ENCODE data around the gene KIAA1755. TPM values are rescaled to one million over a fixed set of nuclear protein-coding genes. Genes with fewer than 3 reads are reported as not detected.
A peak's percentile ranks its signal among the peaks of the same experiment; 100 is the strongest.

Gene KIAA1755
- total RNA-seq, 2 donors from 2014 or later = not detected

- peaks cover 15% of the 10 kb centered on the region for H3K4me1 Mint-ChIP-seq
- DNase-seq (no peak), ATAC-seq (no peak)
- H3K36me3 Mint-ChIP-seq (ENCODE audit: low read depth) = no peaks in the 10 kb centered on the region
- H3K27ac Mint-ChIP-seq = no peak overlapping the region
- no peak overlapping the region for H3K4me3 Mint-ChIP-seq
- H3K9me3 ChIP-seq (ENCODE audit: control insufficient read depth, low read length, poor library complexity, severe bottlenecking) = no peaks in the 10 kb centered on the region
- H3K27me3 Mint-ChIP-seq = peaks cover 37% of the 10 kb centered on the region
Measured at GRCh38 chr20:38167851-38168760, 92.4 kb downstream of the KIAA1755 start.

GRCh38 chr20:38167328-38167850, 93.1 kb downstream of the KIAA1755 start:
- DNase-seq = no peak
- H3K4me3 Mint-ChIP-seq = no peak overlapping the region
- peaks cover 45% of the 10 kb centered on the region for H3K27me3 Mint-ChIP-seq
- ATAC-seq = no peak
- no peaks in the 10 kb centered on the region for H3K9me3 ChIP-seq (ENCODE audit: control insufficient read depth, low read length, poor library complexity, severe bottlenecking)
- no peaks in the 10 kb centered on the region for H3K36me3 Mint-ChIP-seq (ENCODE audit: low read depth)
- H3K4me1 Mint-ChIP-seq = peaks cover 15% of the 10 kb centered on the region
- H3K27ac Mint-ChIP-seq = no peak overlapping the region

- no peaks in the 10 kb centered on the region for H3K9me3 ChIP-seq (ENCODE audit: control insufficient read depth, low read length, poor library complexity, severe bottlenecking)
- Mint-ChIP-seq H3K27ac (no peak overlapping the region), H3K36me3 (ENCODE audit: low read depth) (no peaks in the 10 kb centered on the region), H3K27me3 (peaks cover 44% of the 10 kb centered on the region), H3K4me3 (no peak overlapping the region), H3K4me1 (peaks cover 15% of the 10 kb centered on the region)
- ATAC-seq = no peak
- DNase-seq = no peak
Measured at GRCh38 chr20:38166703-38167233, 93.8 kb downstream of the KIAA1755 start.

GRCh38 chr20:38165966-38166702, 94.4 kb downstream of the KIAA1755 start:
- peak overlapping the region; percentile 29 for H3K27ac Mint-ChIP-seq
- no peaks in the 10 kb centered on the region for H3K36me3 Mint-ChIP-seq (ENCODE audit: low read depth)
- ATAC-seq (no peak), DNase-seq (no peak)
- no peak overlapping the region for H3K4me3 Mint-ChIP-seq
- H3K9me3 ChIP-seq (ENCODE audit: control insufficient read depth, low read length, poor library complexity, severe bottlenecking) = no peaks in the 10 kb centered on the region
- peaks cover 39% of the 10 kb centered on the region for H3K27me3 Mint-ChIP-seq
- H3K4me1 Mint-ChIP-seq = peaks cover 15% of the 10 kb centered on the region

- Mint-ChIP-seq H3K36me3 (ENCODE audit: low read depth) (no peaks in the 10 kb centered on the region), H3K27me3 (peaks cover 31% of the 10 kb centered on the region), H3K27ac (peak within 1 kb of the TSS; percentile 29), H3K4me3 (peak within 1 kb of the TSS; percentile 3), H3K4me1 (peaks cover 15% of the 10 kb centered on the region)
- H3K9me3 ChIP-seq (ENCODE audit: control insufficient read depth, low read length, poor library complexity, severe bottlenecking) = no peaks in the 10 kb centered on the region
- DNase-seq (peak; percentile 18 to 39 (median 22)), ATAC-seq (peak; percentile 81)
Measured at GRCh38 chr20:38165089-38165965, 95.2 kb downstream of the KIAA1755 start, which contains the start of gene TGM2. Gene TGM2 (minus strand): TSS chr20:38165270. CDS start chr20:38165198, 72 bp downstream.

GRCh38 chr20:38164624-38165088, 95.9 kb downstream of the KIAA1755 start:
- Mint-ChIP-seq H3K27ac (no peak overlapping the region), H3K36me3 (ENCODE audit: low read depth) (no peaks in the 10 kb centered on the region), H3K4me3 (no peak overlapping the region), H3K27me3 (peaks cover 27% of the 10 kb centered on the region), H3K4me1 (peaks cover 11% of the 10 kb centered on the region)
- no peak for DNase-seq
- H3K9me3 ChIP-seq (ENCODE audit: control insufficient read depth, low read length, poor library complexity, severe bottlenecking) = no peaks in the 10 kb centered on the region
- ATAC-seq = no peak

GRCh38 chr20:38164069-38164468, 96.5 kb downstream of the KIAA1755 start:
- DNase-seq = no peak
- H3K36me3 Mint-ChIP-seq (ENCODE audit: low read depth) = no peaks in the 10 kb centered on the region
- H3K27ac Mint-ChIP-seq = no peak overlapping the region
- H3K4me3 Mint-ChIP-seq = no peak overlapping the region
- peaks cover 13% of the 10 kb centered on the region for H3K4me1 Mint-ChIP-seq
- H3K27me3 Mint-ChIP-seq = peaks cover 27% of the 10 kb centered on the region
- H3K9me3 ChIP-seq (ENCODE audit: control insufficient read depth, low read length, poor library complexity, severe bottlenecking) = no peaks in the 10 kb centered on the region
- ATAC-seq = no peak

- no peaks in the 10 kb centered on the region for H3K9me3 ChIP-seq (ENCODE audit: control insufficient read depth, low read length, poor library complexity, severe bottlenecking)
- ATAC-seq (no peak), DNase-seq (no peak)
- H3K27ac Mint-ChIP-seq = peak overlapping the region; percentile 32
- peaks cover 11% of the 10 kb centered on the region for H3K4me1 Mint-ChIP-seq
- peaks cover 27% of the 10 kb centered on the region for H3K27me3 Mint-ChIP-seq
- H3K36me3 Mint-ChIP-seq (ENCODE audit: low read depth) = no peaks in the 10 kb centered on the region
- no peak overlapping the region for H3K4me3 Mint-ChIP-seq
Measured at GRCh38 chr20:38162878-38163875, 97.4 kb downstream of the KIAA1755 start.

- H3K4me3 Mint-ChIP-seq = no peak overlapping the region
- peaks cover 27% of the 10 kb centered on the region for H3K27me3 Mint-ChIP-seq
- H3K9me3 ChIP-seq (ENCODE audit: control insufficient read depth, low read length, poor library complexity, severe bottlenecking) = no peaks in the 10 kb centered on the region
- H3K27ac Mint-ChIP-seq = peak overlapping the region; percentile 32
- no peaks in the 10 kb centered on the region for H3K36me3 Mint-ChIP-seq (ENCODE audit: low read depth)
- DNase-seq (no peak), ATAC-seq (no peak)
- H3K4me1 Mint-ChIP-seq = peaks cover 11% of the 10 kb centered on the region
Measured at GRCh38 chr20:38162149-38162548, 98.4 kb downstream of the KIAA1755 start.

- H3K27ac Mint-ChIP-seq = no peak overlapping the region
- ATAC-seq = no peak
Measured at GRCh38 chr20:38161412-38161774, 99.1 kb downstream of the KIAA1755 start.

More at GRCh38 chr20:38161412-38161774, 99.1 kb downstream of the KIAA1755 start:
- no peak for DNase-seq
- Mint-ChIP-seq H3K36me3 (ENCODE audit: low read depth) (no peaks in the 10 kb centered on the region), H3K27me3 (peaks cover 24% of the 10 kb centered on the region), H3K4me3 (no peak overlapping the region), H3K4me1 (peaks cover 11% of the 10 kb centered on the region)
- no peaks in the 10 kb centered on the region for H3K9me3 ChIP-seq (ENCODE audit: control insufficient read depth, low read length, poor library complexity, severe bottlenecking)
